SK-N-SH (cell line): ENCODE measurements around the gene LENG9. TPM values are rescaled to one million over a fixed set of nuclear protein-coding genes. Genes with fewer than 3 reads are reported as not detected.

Experiments used
- CTCF ChIA-PET: fragments of 300-600, 350-600 bp; formaldehyde crosslinking; extraction: SDS; loops from one replicate; lab custom pipeline; 2021; lab: Yijun Ruan, JAX
- POLR2A ChIA-PET: fragments of 350-600 bp; sonication (Branson Sonifier 250); formaldehyde crosslinking; extraction: SDS; loops from one replicate; lab custom pipeline; 2020; ENCODE audit warnings: antibody characterized with exemption, inconsistent platforms; lab: Yijun Ruan, JAX
- DNase-seq: peaks from one replicate; pipeline ENCODE4 v3.0.0; 2012
- H2AFZ ChIP-seq: fragments of 200-600 bp; sonication (generic); 2 replicates; pipeline ENCODE4 v1.8.1; 2016; ENCODE audit warnings: antibody characterized with exemption, mild to moderate bottlenecking, low read depth
- H3F3A ChIP-seq: fragments of 200-600 bp; sonication (generic); replicated peaks from 2 replicates; pipeline ENCODE3; 2016; ENCODE audit warnings: antibody characterized with exemption, mild to moderate bottlenecking; ENCODE audit not compliant: insufficient read depth
- H3K27ac ChIP-seq, 2 experiments: fragments of 200-500 bp in 1 of 2; fragments of 200-600 bp in 1 of 2; sonication (Bioruptor generic) in 1 of 2; sonication (generic), shearing (Covaris generic) in 1 of 2; 2 replicates each; pipeline versions ENCODE4 v1.5.1 to v1.6.1; 2014 to 2016; ENCODE audit warnings: low read depth in 2 of 2, inconsistent platforms in 1 of 2, low read length in 1 of 2, mild to moderate bottlenecking in 1 of 2, mixed read lengths in 1 of 2
- H3K27me3 ChIP-seq: fragments of 200-600 bp; sonication (generic), shearing (Covaris generic); 2 replicates; pipeline ENCODE4 v1.6.1; 2016; ENCODE audit warnings: mixed run types; ENCODE audit not compliant: insufficient read depth
- H3K36me3 ChIP-seq, 2 experiments: fragments of 200-500 bp in 1 of 2; fragments of 200-600 bp in 1 of 2; sonication (Bioruptor generic) in 1 of 2; sonication (generic) in 1 of 2; replicated peaks in 1 of 2; 2 replicates each; pipeline versions ENCODE3 to v1.5.1; 2014 to 2016; ENCODE audit warnings: low read length in 1 of 2, mild to moderate bottlenecking in 1 of 2; ENCODE audit not compliant: insufficient read depth in 2 of 2, control insufficient read depth in 1 of 2
- H3K4me1 ChIP-seq, 2 experiments: fragments of 200-500 bp in 1 of 2; fragments of 200-600 bp in 1 of 2; sonication (Bioruptor generic) in 1 of 2; sonication (generic), shearing (Covaris generic) in 1 of 2; 2 replicates each; pipeline versions ENCODE4 v1.5.1 to v1.6.1; 2014 to 2016; ENCODE audit warnings: low read depth in 1 of 2, low read length in 1 of 2, mixed run types in 1 of 2; ENCODE audit not compliant: insufficient read depth in 2 of 2, control insufficient read depth in 1 of 2
- H3K4me2 ChIP-seq: fragments of 200-600 bp; sonication (generic), shearing (Covaris generic); 2 replicates; pipeline ENCODE4 v1.6.1; 2017; ENCODE audit warnings: mixed run types
- H3K4me3 ChIP-seq, 2 experiments: fragments of 200-500 bp in 1 of 2; fragments of 200-600 bp in 1 of 2; sonication (Bioruptor generic) in 1 of 2; sonication (generic), shearing (Covaris generic) in 1 of 2; 2 replicates each; pipeline versions ENCODE4 v1.5.1 to v1.8.1; 2014 to 2016; ENCODE audit warnings: low read depth in 2 of 2, inconsistent platforms in 1 of 2, low read length in 1 of 2, mild to moderate bottlenecking in 1 of 2, mixed read lengths in 1 of 2, moderate library complexity in 1 of 2
- H3K79me2 ChIP-seq: fragments of 200-600 bp; sonication (generic); 2 replicates; pipeline ENCODE4 v1.8.1; 2017; ENCODE audit warnings: mild to moderate bottlenecking; ENCODE audit not compliant: insufficient read depth
- H3K9ac ChIP-seq: fragments of 200-600 bp; sonication (generic); 2 replicates; pipeline ENCODE4 v1.6.1; 2017; ENCODE audit warnings: mixed run types
- H3K9me2 ChIP-seq: fragments of 200-600 bp; sonication (generic); 2 replicates; pipeline ENCODE4 v1.6.1; 2017; ENCODE audit warnings: mixed run types
- H3K9me3 ChIP-seq: fragments of 200-600 bp; sonication (generic); 2 replicates; pipeline ENCODE4 v1.6.1; 2017; ENCODE audit warnings: mixed run types, mild to moderate bottlenecking, moderate library complexity
- H4K20me1 ChIP-seq: fragments of 200-600 bp; sonication (generic); 2 replicates; pipeline ENCODE4 v1.6.1; 2017; ENCODE audit warnings: mild to moderate bottlenecking, mixed run types; ENCODE audit not compliant: insufficient read depth
- CHD2 ChIP-seq: fragments of 150-350 bp; IDR thresholded peaks from 2 replicates; pipeline ENCODE4 v1.6.1; 2018; ENCODE audit warnings: low read length; ENCODE audit not compliant: partially characterized antibody
- CTCF ChIP-seq: fragments of 200-600 bp; sonication (generic); IDR thresholded peaks from 2 replicates; pipeline ENCODE4 v1.6.1; 2017; ENCODE audit warnings: antibody characterized with exemption, mild to moderate bottlenecking, moderate library complexity
- EP300 ChIP-seq, 2 experiments: IDR thresholded peaks; 2 replicates each; pipeline versions ENCODE4 v1.4.0 to v1.6.1; 2012; ENCODE audit warnings: borderline replicate concordance in 1 of 2, low read depth in 1 of 2, low read length in 1 of 2
- FOSL2 ChIP-seq: IDR thresholded peaks from 2 replicates; pipeline ENCODE4 v1.4.0; 2012; ENCODE audit warnings: low read depth, mild to moderate bottlenecking, moderate library complexity, borderline replicate concordance
- FOXJ3 ChIP-seq: sonication (generic); formaldehyde crosslinking; IDR thresholded peaks from 2 replicates; pipeline ENCODE4 v1.5.1; 2020; ENCODE audit warnings: mild to moderate bottlenecking, missing genetic modification reagents
- GATA2 ChIP-seq: sonication (generic); formaldehyde crosslinking; IDR thresholded peaks from 2 replicates; pipeline ENCODE4 v1.5.0; 2020; ENCODE audit warnings: mild to moderate bottlenecking, missing genetic modification reagents
- JUND ChIP-seq: IDR thresholded peaks from 2 replicates; pipeline ENCODE4 v1.4.0; 2012
- MAX ChIP-seq: IDR thresholded peaks from 2 replicates; pipeline ENCODE4 v1.4.0; 2012; ENCODE audit warnings: low read depth
- MXI1 ChIP-seq: IDR thresholded peaks from 2 replicates; pipeline ENCODE4 v1.6.1; 2012; ENCODE audit warnings: mild to moderate bottlenecking, low read depth, low read length, improper control_type of control experiment
- NFIC ChIP-seq: IDR thresholded peaks from 2 replicates; pipeline ENCODE4 v1.4.0; 2012; ENCODE audit warnings: borderline replicate concordance
- NRF1 ChIP-seq: IDR thresholded peaks from 2 replicates; pipeline ENCODE4 v1.6.1; 2012; ENCODE audit warnings: low read depth, mild to moderate bottlenecking, low read length
- RAD21 ChIP-seq: IDR thresholded peaks from 2 replicates; pipeline ENCODE4 v1.6.1; 2012; ENCODE audit warnings: mild to moderate bottlenecking, low read length
- REST ChIP-seq: IDR thresholded peaks from 2 replicates; pipeline ENCODE4 v1.6.1; 2012; ENCODE audit warnings: mild to moderate bottlenecking, low read depth, low read length, moderate library complexity
- RFX5 ChIP-seq: IDR thresholded peaks from 2 replicates; pipeline ENCODE4 v1.6.1; 2012; ENCODE audit warnings: mild to moderate bottlenecking, improper control_type of control experiment, low read length
- RXRA ChIP-seq: IDR thresholded peaks from 2 replicates; pipeline ENCODE4 v1.4.0; 2012; ENCODE audit warnings: low read depth, mild to moderate bottlenecking, borderline replicate concordance
- USF1 ChIP-seq: IDR thresholded peaks from 2 replicates; pipeline ENCODE4 v1.4.0; 2012; ENCODE audit warnings: low read depth, borderline replicate concordance
- USF2 ChIP-seq: fragments of 150-350 bp; IDR thresholded peaks from 2 replicates; pipeline ENCODE4 v1.6.1; 2017; ENCODE audit warnings: antibody characterized with exemption, low read length, low read depth, borderline replicate concordance
- ZBTB33 ChIP-seq: IDR thresholded peaks from 2 replicates; pipeline ENCODE4 v1.4.0; 2012; ENCODE audit warnings: low read depth, borderline replicate concordance
- WGBS: methylation state at CpG from one replicate; pipeline ENCODE4 v1.1.6; 2017; ENCODE audit warnings: low lambda C conversion rate; 5-methylcytosine and 5-hydroxymethylcytosine counted together
- polyA plus RNA-seq, 3 experiments: library from polyadenylated mRNA; depleted of rRNA; stranded (reverse); fragments of >200 nt; gene quantifications; 2 replicates each; pipeline ENCODE4 v1.2.3, GENCODE V29; 2012

The LENG9 gene
- polyA plus RNA-seq, 1 of the 3 experiments (the other 2 are of a cell fraction), result 0.20 TPM

GRCh38 chr19:54426291-54426931 lies 37.2 kb downstream of the LENG9 start:
- Histone ChIP-seq H3K27ac (no peak overlapping the region), H3K9me3 (no peaks in the 10 kb centered on the region), H3K4me3 (no peak overlapping the region), H3K4me2 (no peak overlapping the region), H3K36me3 (no peaks in the 10 kb centered on the region), H3K9ac (no peak overlapping the region), H2AFZ (no peak overlapping the region), H3K79me2 (no peaks in the 10 kb centered on the region), H4K20me1 (no peaks in the 10 kb centered on the region), H3K4me1 (peaks cover 0 to 10% of the 10 kb centered on the region in 2 experiments; a peak in 1 of 4 replicates), H3K9me2 (no peaks in the 10 kb centered on the region), H3K27me3 (peaks cover 89% of the 10 kb centered on the region), H3F3A (no peaks in the 10 kb centered on the region)
- WGBS, result 5% methylated on average over 12 of the region's 17 CpGs
- no peak for TF ChIP-seq RXRA
- TF ChIP-seq GATA2 (CRISPR knock-in tag), result no peak
- no peak for TF ChIP-seq REST
- no peak for TF ChIP-seq CTCF
- TF ChIP-seq CHD2, result no peak
- TF ChIP-seq NRF1, result no peak
- POLR2A ChIA-PET, result no interaction called here
- CTCF ChIA-PET, result interaction anchor here (0.7 to 1.5 kb wide), 2 partner anchors 11 to 36 kb away, joined by 3 to 5 read pairs; no protein-coding TSS in a partner anchor
- DNase-seq, result no peak

- no peak for DNase-seq
- H3K4me3 ChIP-seq, result no peak overlapping the region
- H3K9me3 ChIP-seq, result no peaks in the 10 kb centered on the region
- H3K9ac ChIP-seq, result no peak overlapping the region
- no peak overlapping the region for H3K4me2 ChIP-seq
- no peaks in the 10 kb centered on the region for H3K79me2 ChIP-seq
- H3K36me3 ChIP-seq, result no peaks in the 10 kb centered on the region
- H3K27ac ChIP-seq, result no peak overlapping the region
- H3F3A ChIP-seq, result no peaks in the 10 kb centered on the region
- no peaks in the 10 kb centered on the region for H4K20me1 ChIP-seq
- H3K9me2 ChIP-seq, result no peaks in the 10 kb centered on the region
- H3K27me3 ChIP-seq, result peaks cover 94% of the 10 kb centered on the region
- H2AFZ ChIP-seq, result no peak overlapping the region
- ChIA-PET CTCF (interaction anchor here (1.2 to 1.5 kb wide), 2 partner anchors 9 to 35 kb away, joined by 3 to 4 read pairs; no protein-coding TSS in a partner anchor), POLR2A (no interaction called here)
- H3K4me1 ChIP-seq, result peaks cover 0 to 4% of the 10 kb centered on the region in 2 experiments; a peak in 1 of 4 replicates
- 26% methylated on average over 5 of the region's 5 CpGs for WGBS
- no peak for TF ChIP-seq USF1
- TF ChIP-seq JUND, result no peak
- no peak for TF ChIP-seq FOSL2
- no peak for TF ChIP-seq USF2
- TF ChIP-seq RFX5, result no peak
- TF ChIP-seq RAD21, result no peak
- no peak for TF ChIP-seq MXI1
- no peak for TF ChIP-seq ZBTB33
- no peak for TF ChIP-seq MAX
- no peak for TF ChIP-seq FOXJ3 (CRISPR knock-in tag)
- no peak for TF ChIP-seq EP300 (IDR thresholded peaks at IDR 0.05; ENCODE audit: borderline replicate concordance in 1 of 2, low read depth in 1 of 2, low read length in 1 of 2)
- no peak for TF ChIP-seq NFIC
Measured at GRCh38 chr19:54425382-54425723, 38.2 kb downstream of the LENG9 start.
